ENCODE results near the gene SFXN4.
"Not testable (repeated sequence)": the region's sequence is repeated elsewhere in the genome, so short reads cannot be mapped to it uniquely, and the experiment has no call there.

The SFXN4 gene

GRCh38 chr10:119138346-119139306 lies 26.9 kb downstream of the SFXN4 start:
- DNase-seq: no peak

- DNase-seq: not testable (repeated sequence)
Observed at GRCh38 chr10:119137878-119138277, 27.6 kb downstream of the SFXN4 start.

- DNase-seq: no peak
Observed at GRCh38 chr10:119136084-119136483, 29.4 kb downstream of the SFXN4 start.

GRCh38 chr10:119135513-119135881 lies 30.0 kb downstream of the SFXN4 start:
- peak; percentile 69 for DNase-seq

GRCh38 chr10:119133949-119134348 lies 31.6 kb downstream of the SFXN4 start:
- no peak for DNase-seq

- DNase-seq: no peak
Observed at GRCh38 chr10:119132521-119133345, 32.8 kb downstream of the SFXN4 start.

GRCh38 chr10:119131512-119132240 lies 33.8 kb downstream of the SFXN4 start:
- no peak for DNase-seq

- no peak for DNase-seq
Observed at GRCh38 chr10:119129721-119130120, 35.8 kb downstream of the SFXN4 start.

- DNase-seq: no peak
Observed at GRCh38 chr10:119125942-119126341, 39.6 kb downstream of the SFXN4 start.

- no peak for DNase-seq
Observed at GRCh38 chr10:119120875-119121274, 44.6 kb downstream of the SFXN4 start.

- DNase-seq: peak; percentile 45
Observed at GRCh38 chr10:119120413-119120867, 45.1 kb downstream of the SFXN4 start.

- no peak for DNase-seq
Observed at GRCh38 chr10:119119400-119119799, 46.1 kb downstream of the SFXN4 start.

GRCh38 chr10:119118231-119118630 lies 47.3 kb downstream of the SFXN4 start:
- DNase-seq: no peak

GRCh38 chr10:119116326-119116951 lies 49.1 kb downstream of the SFXN4 start:
- DNase-seq: no peak

- peak; percentile 32 for DNase-seq
Observed at GRCh38 chr10:119115926-119116325, 49.6 kb downstream of the SFXN4 start.

GRCh38 chr10:119113751-119114732 lies 51.5 kb downstream of the SFXN4 start:
- peak; percentile 88 for DNase-seq

GRCh38 chr10:119112056-119112455 lies 53.5 kb downstream of the SFXN4 start:
- peak; percentile 37 for DNase-seq

- not testable (repeated sequence) for DNase-seq
Observed at GRCh38 chr10:119107771-119108170, 57.7 kb downstream of the SFXN4 start.

GRCh38 chr10:119107106-119107505 lies 58.4 kb downstream of the SFXN4 start:
- DNase-seq: not testable (repeated sequence)

- not testable (repeated sequence) for DNase-seq
Observed at GRCh38 chr10:119105899-119106298, 59.6 kb downstream of the SFXN4 start.

- no peak for DNase-seq
Observed at GRCh38 chr10:119105155-119105554, 60.4 kb downstream of the SFXN4 start.

Measured in fibroblast of skin of right quadriceps (primary cell).